Activated CD8-positive, alpha-beta T cell treated with anti-CD3 and anti-CD28 coated beads for 36 hours (primary cell): ENCODE measurements around the gene C22orf15. TPM values are rescaled to one million over a fixed set of nuclear protein-coding genes. Genes with fewer than 3 reads are reported as not detected.

Source experiments
- ATAC-seq: fragments of 200-7000 bp; cut with Tn5 transposase; one replicate; pipeline ENCODE4 v1.10.0; 2021; ENCODE audit warnings: mild to moderate bottlenecking, moderate library complexity
- CTCF ChIA-PET: fragments of 350-600 bp; sonication (Branson Sonifier 250); formaldehyde crosslinking; loops from one replicate; lab custom pipeline; 2021; ENCODE audit warnings: antibody characterized with exemption; lab: Charles Lee
- POLR2A ChIA-PET: fragments of 350-600 bp; sonication (Branson Sonifier 250); formaldehyde crosslinking; loops from one replicate; lab custom pipeline; 2021; ENCODE audit warnings: antibody characterized with exemption; lab: Charles Lee
- DNase-seq: peaks from one replicate; pipeline ENCODE4 v3.0.0-alpha.2; 2020
- H3K27ac Mint-ChIP-seq: one replicate; pipeline ENCODE4 v1.8.0; 2021; ENCODE audit warnings: mild to moderate bottlenecking, mixed read lengths
- H3K27me3 Mint-ChIP-seq: one replicate; pipeline ENCODE4 v1.8.0; 2021; ENCODE audit warnings: mixed read lengths
- H3K36me3 Mint-ChIP-seq: one replicate; pipeline ENCODE4 v1.8.0; 2021; ENCODE audit warnings: low read depth, mixed read lengths
- H3K4me1 Mint-ChIP-seq: one replicate; pipeline ENCODE4 v1.8.0; 2021; ENCODE audit warnings: low read depth, mixed read lengths
- H3K4me3 Mint-ChIP-seq: one replicate; pipeline ENCODE4 v1.8.0; 2021; ENCODE audit warnings: mild to moderate bottlenecking, moderate library complexity, mixed read lengths
- H3K9me3 Mint-ChIP-seq: one replicate; pipeline ENCODE4 v1.8.0; 2021; ENCODE audit warnings: mixed read lengths
- CTCF ChIP-seq: fragments of 200-600 bp; IDR thresholded peaks from one replicate; pipeline ENCODE4 v1.8.0; 2022; ENCODE audit warnings: antibody characterized with exemption, mild to moderate bottlenecking
- intact Hi-C: fragments of 100-400 bp; cut with micrococcal nuclease; formaldehyde crosslinking; loops from one replicate; pipeline ENCODE4 v1.10.0; 2022
- total RNA-seq, 2 experiments: library from RNA; stranded (reverse); gene quantifications; one replicate each; pipeline ENCODE4 v1.2.3, GENCODE V29; 2021

Gene C22orf15
- total RNA-seq = 1 to 10 TPM; 1.1 to 2.1 TPM

DNA sequence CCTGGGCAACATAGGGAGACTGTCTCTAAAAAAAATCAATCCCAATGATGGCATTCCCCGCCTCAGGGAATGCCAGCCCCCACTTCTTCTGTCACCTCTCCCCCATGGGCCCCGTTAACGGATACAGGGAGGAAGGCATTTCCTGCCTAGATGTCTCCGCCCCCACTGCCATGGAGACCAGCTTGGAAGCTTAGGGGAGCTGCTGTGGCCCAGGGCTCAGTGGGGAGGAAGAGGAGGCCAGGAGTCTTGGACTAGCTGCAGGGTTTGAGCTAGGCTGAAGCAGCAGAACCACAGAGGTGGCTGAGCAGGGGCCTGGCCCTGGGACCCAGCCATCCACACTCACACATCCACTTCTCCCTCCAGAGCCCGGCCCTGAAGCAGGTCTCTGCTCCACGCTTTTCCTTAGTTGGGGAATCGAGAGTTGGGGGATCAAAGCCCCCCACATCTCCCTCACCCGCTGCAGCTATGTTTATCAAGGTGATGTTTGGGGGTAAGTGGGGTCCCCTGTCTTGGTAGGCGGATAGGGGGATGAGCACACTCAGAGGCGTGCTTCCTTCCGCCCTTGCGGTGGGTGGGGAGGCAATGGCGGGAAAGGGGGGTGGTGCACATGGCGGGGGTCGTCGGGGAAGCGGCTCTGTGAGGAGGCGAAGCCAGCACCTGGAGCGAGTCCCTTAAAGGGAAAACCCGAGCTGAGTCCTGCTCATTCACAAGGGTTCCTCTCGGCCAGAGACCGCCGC lies at the start of gene C22orf15:
C22orf15 (plus strand) TSS at position 149 of the 737 bp plus-strand sequence; CDS start at position 466, 317 bp downstream.
- H3K9me3 Mint-ChIP-seq = no peaks in the 10 kb centered on the region
- peaks cover 35% of the 10 kb centered on the region for H3K4me1 Mint-ChIP-seq
- peak within 1 kb of the TSS; percentile 82 for H3K27ac Mint-ChIP-seq
- H3K36me3 Mint-ChIP-seq = peaks cover 20% of the 10 kb centered on the region
- no peak for ATAC-seq
- intact Hi-C loops = no loop called here
- ChIA-PET POLR2A (interaction anchor here (0.6 to 2.7 kb wide), 6 partner anchors 8 to 69 kb away, joined by 3 to 19 read pairs (median 4); partner anchors contain the start of gene ZNF70), CTCF (interaction anchor here (0.8 to 1.0 kb wide), 3 partner anchors 8 to 87 kb away, joined by 3 read pairs; no protein-coding TSS in a partner anchor)
- peak; percentile 34 for DNase-seq
- H3K27me3 Mint-ChIP-seq = no peaks in the 10 kb centered on the region
- no peak for TF ChIP-seq CTCF
- peak within 1 kb of the TSS; percentile 68 for H3K4me3 Mint-ChIP-seq

GRCh38 chr22:23713696-23714595 lies 48.8 kb upstream of the C22orf15 start:
- Mint-ChIP-seq H3K9me3 (no peaks in the 10 kb centered on the region), H3K27me3 (no peaks in the 10 kb centered on the region), H3K4me3 (no peak overlapping the region), H3K4me1 (peaks cover 37% of the 10 kb centered on the region), H3K36me3 (peaks cover 44% of the 10 kb centered on the region), H3K27ac (peak overlapping the region; percentile 27)
- ChIA-PET CTCF (no interaction called here), POLR2A (interaction anchor here (0.5 to 4.1 kb wide), 2 partner anchors 17 to 468 kb away, joined by 3 to 16 read pairs; no protein-coding TSS in a partner anchor)
- ATAC-seq (no peak), DNase-seq (peak; percentile 59)
- TF ChIP-seq CTCF = no peak
- intact Hi-C loops = no loop called here

- ChIA-PET CTCF (no interaction called here), POLR2A (interaction anchor here (3.0 to 4.1 kb wide), 2 partner anchors 18 kb away, joined by 16 to 27 read pairs; no protein-coding TSS in a partner anchor)
- Mint-ChIP-seq H3K4me3 (peak overlapping the region; percentile 75), H3K27ac (peak overlapping the region; percentile 71), H3K36me3 (peaks cover 34% of the 10 kb centered on the region), H3K4me1 (peaks cover 28% of the 10 kb centered on the region), H3K27me3 (no peaks in the 10 kb centered on the region), H3K9me3 (no peaks in the 10 kb centered on the region)
- TF ChIP-seq CTCF = no peak
- no peak for ATAC-seq
- intact Hi-C loops = no loop called here
- peak; percentile 36 for DNase-seq
These were observed 47.9 kb upstream of the C22orf15 start for GRCh38 chr22:23714596-23715578.

- Mint-ChIP-seq H3K36me3 (peaks cover 24% of the 10 kb centered on the region), H3K27ac (no peak overlapping the region), H3K9me3 (no peaks in the 10 kb centered on the region), H3K4me3 (peak overlapping the region; percentile 75), H3K4me1 (peaks cover 22% of the 10 kb centered on the region), H3K27me3 (no peaks in the 10 kb centered on the region)
- TF ChIP-seq CTCF = no peak
- no peak for ATAC-seq
- no peak for DNase-seq
- intact Hi-C loops = no loop called here
- POLR2A ChIA-PET = interaction anchor here (0.6 to 3.0 kb wide), 4 partner anchors 10 to 57 kb away, joined by 3 to 27 read pairs (median 6); partner anchors contain the start of gene MMP11
- CTCF ChIA-PET = interaction anchor here (1.7 kb wide), 1 partner anchor 134 kb away, joined by 6 read pairs; no protein-coding TSS in a partner anchor
These were observed 46.9 kb upstream of the C22orf15 start for GRCh38 chr22:23715806-23716375.
